HepG2 (cell line): ENCODE data around the gene DDIAS. TPM values are rescaled to one million over a fixed set of nuclear protein-coding genes. Genes with fewer than 3 reads are reported as not detected.

ENCODE experiments used
- ATAC-seq: fragments of 200-7000 bp; cut with Tn5 transposase; 3 replicates; pipeline ENCODE4 v1.9.1; 2020; ENCODE audit warnings: mild to moderate bottlenecking, moderate library complexity
- BruUV-seq: library from RNA; stranded (reverse); fragments of 400-500 nt; replicated peaks from 2 replicates; lab custom pipeline; 2021; lab: Mats Ljungman, UMichigan
- CTCF ChIA-PET: fragments of 300-600 bp; formaldehyde crosslinking; extraction: SDS; loops from one replicate; lab custom pipeline; 2021; ENCODE audit warnings: low total read pairs, inconsistent platforms, low intra/inter-chr PET ratio; lab: Yijun Ruan, JAX
- POLR2A ChIA-PET: fragments of 350-600 bp; sonication (Branson Sonifier 250); formaldehyde crosslinking; loops from one replicate; lab custom pipeline; 2020; ENCODE audit warnings: antibody characterized with exemption, inconsistent platforms; lab: Yijun Ruan, JAX
- DNase-seq: peaks from one replicate; pipeline ENCODE4 v3.0.0-alpha.2; 2015; ENCODE audit warnings: low spot score
- FAIRE-seq: peaks from 3 replicates; lab custom pipeline; 2011; peaks lifted over from hg19 to GRCh38; lab: Jason Lieb, UNC
- H2AFZ ChIP-seq: one replicate; pipeline ENCODE4 v1.6.1; 2011; ENCODE audit warnings: low read length, inconsistent platforms
- H3K27ac ChIP-seq: fragments of 300-600 bp; 3 replicates; pipeline ENCODE4 v1.8.0; 2011; ENCODE audit warnings: mixed run types, mild to moderate bottlenecking, mixed read lengths, low read length, inconsistent platforms; ENCODE audit not compliant: insufficient read depth; ENCODE audit errors: extremely low read length
- H3K27me3 ChIP-seq, 2 experiments: fragments of 200-600 bp in 1 of 2; 2 replicates in 1 of 2; 3 replicates in 1 of 2; pipeline versions ENCODE4 v1.6.0 to v1.8.0; 2011; ENCODE audit warnings: low read length in 2 of 2, mild to moderate bottlenecking in 2 of 2, moderate library complexity in 2 of 2, inconsistent platforms in 1 of 2; ENCODE audit not compliant: insufficient read depth in 2 of 2, control insufficient read depth in 1 of 2
- H3K36me3 ChIP-seq, 2 experiments: fragments of 200-600 bp in 1 of 2; replicated peaks in 1 of 2; 2 replicates in 1 of 2; 3 replicates in 1 of 2; pipeline versions ENCODE4 v1.5.1 to v1.8.0; 2011; ENCODE audit warnings: low read length in 2 of 2, inconsistent platforms in 1 of 2; ENCODE audit not compliant: insufficient read depth in 2 of 2, control insufficient read depth in 1 of 2
- H3K4me1 ChIP-seq: 2 replicates; pipeline ENCODE4 v1.5.1; 2012; ENCODE audit warnings: low read length, inconsistent platforms; ENCODE audit not compliant: insufficient read depth
- H3K4me2 ChIP-seq: 2 replicates; pipeline ENCODE4 v1.6.0; 2011; ENCODE audit warnings: low read depth, low read length, inconsistent platforms
- H3K4me3 ChIP-seq, 3 experiments: fragments of 200-600 bp in 1 of 3; sonication (generic), shearing (Covaris generic) in 1 of 3; replicated peaks in 1 of 3; 2 replicates each; pipeline ENCODE4 v1.5.1; 2011 to 2016; ENCODE audit warnings: low read length in 3 of 3, inconsistent platforms in 2 of 3, low read depth in 2 of 3, mild to moderate bottlenecking in 2 of 3, control low read depth in 1 of 3, mixed read lengths in 1 of 3; ENCODE audit not compliant: insufficient read depth in 1 of 3
- H3K79me2 ChIP-seq: one replicate; pipeline ENCODE4 v1.6.1; 2011; ENCODE audit warnings: low read length, inconsistent platforms; ENCODE audit not compliant: insufficient read depth
- H3K9ac ChIP-seq: 2 replicates; pipeline ENCODE4 v1.6.0; 2011; ENCODE audit warnings: mild to moderate bottlenecking, low read depth, low read length, inconsistent platforms; ENCODE audit not compliant: insufficient read depth
- H3K9me3 ChIP-seq: 2 replicates; pipeline ENCODE4 v1.5.1; 2012; ENCODE audit warnings: mild to moderate bottlenecking, low read length
- H4K20me1 ChIP-seq: 2 replicates; pipeline ENCODE4 v1.6.0; 2011; ENCODE audit warnings: inconsistent platforms, mild to moderate bottlenecking, low read length, moderate library complexity; ENCODE audit not compliant: insufficient read depth
- AFF4 ChIP-seq: sonication (generic); formaldehyde crosslinking; IDR thresholded peaks from 2 replicates; pipeline ENCODE4 v1.4.0; 2020; ENCODE audit warnings: missing genetic modification reagents
- GATA4 ChIP-seq: sonication (generic); IDR thresholded peaks from 2 replicates; pipeline ENCODE4 v1.6.1; 2016; ENCODE audit warnings: antibody characterized with exemption, low read depth, borderline replicate concordance
- NR2C2 ChIP-seq: sonication (generic); formaldehyde crosslinking; IDR thresholded peaks from 2 replicates; pipeline ENCODE4 v1.4.0; 2020; ENCODE audit warnings: missing genetic modification reagents, mild to moderate bottlenecking, moderate library complexity, borderline replicate concordance
- POGZ ChIP-seq: sonication (generic); formaldehyde crosslinking; IDR thresholded peaks from 2 replicates; pipeline ENCODE4 v1.4.0; 2020; ENCODE audit warnings: mild to moderate bottlenecking, missing genetic modification reagents
- RARG ChIP-seq: sonication (generic); formaldehyde crosslinking; IDR thresholded peaks from 2 replicates; pipeline ENCODE4 v1.4.0; 2020; ENCODE audit warnings: low read depth, mild to moderate bottlenecking, missing genetic modification reagents
- XRCC5 ChIP-seq: fragments of 200-400 bp; formaldehyde crosslinking; optimal IDR thresholded peaks from 2 replicates; pipeline ENCODE3; 2017; ENCODE audit warnings: mild to moderate bottlenecking, low read length
- ZBTB1 ChIP-seq: sonication (generic); formaldehyde crosslinking; IDR thresholded peaks from 2 replicates; pipeline ENCODE4 v1.4.0; 2020; ENCODE audit warnings: missing genetic modification reagents, borderline replicate concordance
- ZNF382 ChIP-seq: sonication (generic); formaldehyde crosslinking; IDR thresholded peaks from 2 replicates; pipeline ENCODE4 v1.5.0; 2020; ENCODE audit warnings: missing genetic modification reagents, mild to moderate bottlenecking, borderline replicate concordance
- ZNF432 ChIP-seq: sonication (generic); formaldehyde crosslinking; IDR thresholded peaks from 2 replicates; pipeline ENCODE4 v1.5.0; 2020; ENCODE audit warnings: missing genetic modification reagents, mild to moderate bottlenecking, borderline replicate concordance
- ZNF484 ChIP-seq: sonication (generic); formaldehyde crosslinking; IDR thresholded peaks from 2 replicates; pipeline ENCODE4 v1.5.1; 2020; ENCODE audit warnings: mild to moderate bottlenecking, low read depth, missing genetic modification reagents, borderline replicate concordance
- ZNF777 ChIP-seq: sonication (generic); formaldehyde crosslinking; IDR thresholded peaks from 2 replicates; pipeline ENCODE4 v1.4.0; 2020; ENCODE audit warnings: missing genetic modification reagents
- ZNF883 ChIP-seq: sonication (generic); formaldehyde crosslinking; IDR thresholded peaks from 2 replicates; pipeline ENCODE4 v1.5.1; 2020; ENCODE audit warnings: mild to moderate bottlenecking, missing genetic modification reagents; ENCODE audit errors: not compliant biosample characterization
- in situ Hi-C: cut with HindIII; loops from 2 replicates; pipeline ENCODE4 v1.10.0; 2017; ENCODE audit warnings: low pct_unique_long_range_greater_than_20kb; ENCODE audit not compliant: extremely low pct_ligation_motif_present
- intact Hi-C: fragments of 100-400 bp; cut with micrococcal nuclease; formaldehyde crosslinking; loops from one replicate; pipeline ENCODE4 v1.10.0; 2022; ENCODE audit not compliant: unreplicated experiment
- polyA plus RNA-seq, 8 experiments: library from polyadenylated mRNA; depleted of rRNA in 3 of 8; stranded (reverse) in 7 of 8; unstranded in 1 of 8; fragments of >200 nt; fragmentation: Illumina TruSeq in 4 of 8; extraction: Trizol in 4 of 8; gene quantifications; 2 replicates each; pipeline versions ENCODE4 v1.2.1 to v1.2.3, GENCODE V29; 2011 to 2016; ENCODE audit warnings: low read depth in 4 of 8, missing spikeins in 1 of 8, mixed read lengths in 1 of 8; ENCODE audit not compliant: insufficient read depth in 1 of 8
- total RNA-seq, 5 experiments: library from RNA; depleted of rRNA; stranded (reverse); fragments of >200 nt; fragmentation: Illumina TruSeq; extraction: Trizol; gene quantifications; 2 replicates each; pipeline ENCODE4 v1.2.3, GENCODE V29; 2016; ENCODE audit warnings: low read depth in 1 of 5
- TF ChIP-seq, protein P1 (sequence below), 2 experiments: IDR thresholded peaks; 2 replicates each; pipeline ENCODE4 v1.6.1; 2011 to 2012; ENCODE audit warnings: low read length in 2 of 2, borderline replicate concordance in 1 of 2, low read depth in 1 of 2, mild to moderate bottlenecking in 1 of 2, moderate library complexity in 1 of 2
- TF ChIP-seq, protein P2 (sequence below): sonication (generic); formaldehyde crosslinking; IDR thresholded peaks from 2 replicates; pipeline ENCODE4 v1.4.0; 2020; ENCODE audit warnings: missing genetic modification reagents

DDIAS gene
- total and polyA plus RNA-seq, 2 of the 13 experiments (the other 11 are each of a cell fraction or from before 2014, with no cell fraction given) = 3.5 to 13.0 TPM

- Histone ChIP-seq H3K9ac (no peak overlapping the region), H4K20me1 (no peaks in the 10 kb centered on the region), H3K79me2 (no peaks in the 10 kb centered on the region), H3K9me3 (no peaks in the 10 kb centered on the region), H3K4me1 (peaks cover 19% of the 10 kb centered on the region), H3K36me3 (no peaks in the 10 kb centered on the region), H3K27ac (no peak overlapping the region), H3K4me3 (no peak overlapping the region), H3K4me2 (no peak overlapping the region), H3K27me3 (no peaks in the 10 kb centered on the region), H2AFZ (no peak overlapping the region)
- intact Hi-C loops = no loop called here
- no peak for DNase-seq
- in situ Hi-C loops = no loop called here
- TF ChIP-seq XRCC5 (no peak), ZNF382 (CRISPR knock-in tag) (no peak), ZNF432 (no peak), ZNF883 (CRISPR knock-in tag) (no peak), NR2C2 (CRISPR knock-in tag) (no peak), RARG (CRISPR knock-in tag) (no peak), ZNF484 (no peak), AFF4 (CRISPR knock-in tag) (no peak), POGZ (no peak), ZNF777 (CRISPR knock-in tag) (no peak), GATA4 (no peak), ZBTB1 (CRISPR knock-in tag) (no peak)
- TF ChIP-seq, protein P1, sequence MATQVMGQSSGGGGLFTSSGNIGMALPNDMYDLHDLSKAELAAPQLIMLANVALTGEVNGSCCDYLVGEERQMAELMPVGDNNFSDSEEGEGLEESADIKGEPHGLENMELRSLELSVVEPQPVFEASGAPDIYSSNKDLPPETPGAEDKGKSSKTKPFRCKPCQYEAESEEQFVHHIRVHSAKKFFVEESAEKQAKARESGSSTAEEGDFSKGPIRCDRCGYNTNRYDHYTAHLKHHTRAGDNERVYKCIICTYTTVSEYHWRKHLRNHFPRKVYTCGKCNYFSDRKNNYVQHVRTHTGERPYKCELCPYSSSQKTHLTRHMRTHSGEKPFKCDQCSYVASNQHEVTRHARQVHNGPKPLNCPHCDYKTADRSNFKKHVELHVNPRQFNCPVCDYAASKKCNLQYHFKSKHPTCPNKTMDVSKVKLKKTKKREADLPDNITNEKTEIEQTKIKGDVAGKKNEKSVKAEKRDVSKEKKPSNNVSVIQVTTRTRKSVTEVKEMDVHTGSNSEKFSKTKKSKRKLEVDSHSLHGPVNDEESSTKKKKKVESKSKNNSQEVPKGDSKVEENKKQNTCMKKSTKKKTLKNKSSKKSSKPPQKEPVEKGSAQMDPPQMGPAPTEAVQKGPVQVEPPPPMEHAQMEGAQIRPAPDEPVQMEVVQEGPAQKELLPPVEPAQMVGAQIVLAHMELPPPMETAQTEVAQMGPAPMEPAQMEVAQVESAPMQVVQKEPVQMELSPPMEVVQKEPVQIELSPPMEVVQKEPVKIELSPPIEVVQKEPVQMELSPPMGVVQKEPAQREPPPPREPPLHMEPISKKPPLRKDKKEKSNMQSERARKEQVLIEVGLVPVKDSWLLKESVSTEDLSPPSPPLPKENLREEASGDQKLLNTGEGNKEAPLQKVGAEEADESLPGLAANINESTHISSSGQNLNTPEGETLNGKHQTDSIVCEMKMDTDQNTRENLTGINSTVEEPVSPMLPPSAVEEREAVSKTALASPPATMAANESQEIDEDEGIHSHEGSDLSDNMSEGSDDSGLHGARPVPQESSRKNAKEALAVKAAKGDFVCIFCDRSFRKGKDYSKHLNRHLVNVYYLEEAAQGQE (IDR thresholded peaks at IDR 0.05; ENCODE audit: borderline replicate concordance in 1 of 2, low read depth in 1 of 2, low read length in 2 of 2) = no peak
- TF ChIP-seq, protein P2, sequence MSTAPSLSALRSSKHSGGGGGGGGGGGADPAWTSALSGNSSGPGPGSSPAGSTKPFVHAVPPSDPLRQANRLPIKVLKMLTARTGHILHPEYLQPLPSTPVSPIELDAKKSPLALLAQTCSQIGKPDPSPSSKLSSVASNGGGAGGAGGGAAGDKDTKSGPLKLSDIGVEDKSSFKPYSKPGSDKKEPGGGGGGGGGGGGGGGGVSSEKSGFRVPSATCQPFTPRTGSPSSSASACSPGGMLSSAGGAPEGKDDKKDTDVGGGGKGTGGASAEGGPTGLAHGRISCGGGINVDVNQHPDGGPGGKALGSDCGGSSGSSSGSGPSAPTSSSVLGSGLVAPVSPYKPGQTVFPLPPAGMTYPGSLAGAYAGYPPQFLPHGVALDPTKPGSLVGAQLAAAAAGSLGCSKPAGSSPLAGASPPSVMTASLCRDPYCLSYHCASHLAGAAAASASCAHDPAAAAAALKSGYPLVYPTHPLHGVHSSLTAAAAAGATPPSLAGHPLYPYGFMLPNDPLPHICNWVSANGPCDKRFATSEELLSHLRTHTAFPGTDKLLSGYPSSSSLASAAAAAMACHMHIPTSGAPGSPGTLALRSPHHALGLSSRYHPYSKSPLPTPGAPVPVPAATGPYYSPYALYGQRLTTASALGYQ = no peak
- ChIA-PET POLR2A (no interaction called here), CTCF (no interaction called here)
- BruUV-seq = no TSS peak
- FAIRE-seq = no peak
- no peak for ATAC-seq
Measured at GRCh38 chr11:82975882-82976281, 74.3 kb downstream of the DDIAS start.
